GM12801 (cell line): ENCODE measurements around the gene TENM4.

Experiments
- CTCF ChIP-seq: IDR thresholded peaks from one replicate; pipeline ENCODE4 v1.5.1; 2011; ENCODE audit warnings: control low read depth; ENCODE audit not compliant: insufficient read length; ENCODE audit errors: extremely low read depth

Gene TENM4

GRCh38 chr11:79346021-79346420 is 94.8 kb downstream of the TENM4 start:
- TF ChIP-seq CTCF: no peak

- TF ChIP-seq CTCF: no peak
Measured at GRCh38 chr11:79344753-79345294, 96.0 kb downstream of the TENM4 start.

- TF ChIP-seq CTCF: no peak
Measured at GRCh38 chr11:79342686-79343085, 98.1 kb downstream of the TENM4 start.

GRCh38 chr11:79342236-79342635 is 98.6 kb downstream of the TENM4 start:
- TF ChIP-seq CTCF: no peak

GRCh38 chr11:79340535-79340934 is 100.3 kb downstream of the TENM4 start:
- no peak for TF ChIP-seq CTCF

- TF ChIP-seq CTCF: no peak
Measured at GRCh38 chr11:79336797-79337517, 103.9 kb downstream of the TENM4 start.

GRCh38 chr11:79335681-79336080 is 105.1 kb downstream of the TENM4 start:
- no peak for TF ChIP-seq CTCF

- TF ChIP-seq CTCF: no peak
Measured at GRCh38 chr11:79333355-79333754, 107.5 kb downstream of the TENM4 start.
